Measurements from ENCODE around the gene VWC2L.

The VWC2L gene

GRCh38 chr2:214549946-214550345, 139.1 kb downstream of the VWC2L start:
- Histone ChIP-seq H3K36me3 (ENCODE audit: control insufficient read depth, insufficient read depth, low read length) (no peaks in the 10 kb centered on the region), H3K4me3 (ENCODE audit: insufficient read depth, low read depth, low read length) (no peak overlapping the region), H3K27me3 (ENCODE audit: control insufficient read depth, insufficient read depth, low read length, poor library complexity, severe bottlenecking) (no peaks in the 10 kb centered on the region), H3K27ac (ENCODE audit: insufficient read depth, low read depth, low read length, poor library complexity, severe bottlenecking) (no peak overlapping the region), H3K4me1 (ENCODE audit: control insufficient read depth, insufficient read depth, low read length) (no peaks in the 10 kb centered on the region), H3K9me3 (ENCODE audit: control insufficient read depth, low read length) (no peaks in the 10 kb centered on the region)
- WGBS, 2 experiments, result 98 to 100% methylated on average over 1 to 2 of the region's 2 CpGs

GRCh38 chr2:214550786-214551185, 139.9 kb downstream of the VWC2L start:
- no peak overlapping the region for H3K4me3 ChIP-seq (ENCODE audit: insufficient read depth, low read depth, low read length)
- no peaks in the 10 kb centered on the region for H3K4me1 ChIP-seq (ENCODE audit: control insufficient read depth, insufficient read depth, low read length)
- WGBS, 2 experiments, result 91 to 96% methylated on average over 3 of the region's 3 CpGs
- no peaks in the 10 kb centered on the region for H3K27me3 ChIP-seq (ENCODE audit: control insufficient read depth, insufficient read depth, low read length, poor library complexity, severe bottlenecking)
- no peaks in the 10 kb centered on the region for H3K9me3 ChIP-seq (ENCODE audit: control insufficient read depth, low read length)
- no peak overlapping the region for H3K27ac ChIP-seq (ENCODE audit: insufficient read depth, low read depth, low read length, poor library complexity, severe bottlenecking)
- H3K36me3 ChIP-seq (ENCODE audit: control insufficient read depth, insufficient read depth, low read length), result no peaks in the 10 kb centered on the region

- no peaks in the 10 kb centered on the region for H3K4me1 ChIP-seq (ENCODE audit: control insufficient read depth, insufficient read depth, low read length)
- no peak overlapping the region for H3K27ac ChIP-seq (ENCODE audit: insufficient read depth, low read depth, low read length, poor library complexity, severe bottlenecking)
- no peaks in the 10 kb centered on the region for H3K9me3 ChIP-seq (ENCODE audit: control insufficient read depth, low read length)
- WGBS, 2 experiments, result 91 to 92% methylated on average over 3 of the region's 3 CpGs
- H3K36me3 ChIP-seq (ENCODE audit: control insufficient read depth, insufficient read depth, low read length), result no peaks in the 10 kb centered on the region
- H3K4me3 ChIP-seq (ENCODE audit: insufficient read depth, low read depth, low read length), result no peak overlapping the region
- H3K27me3 ChIP-seq (ENCODE audit: control insufficient read depth, insufficient read depth, low read length, poor library complexity, severe bottlenecking), result no peaks in the 10 kb centered on the region
Measured at GRCh38 chr2:214557884-214558283, 147.0 kb downstream of the VWC2L start.

- no peaks in the 10 kb centered on the region for H3K36me3 ChIP-seq (ENCODE audit: control insufficient read depth, insufficient read depth, low read length)
- 100% methylated on average over 1 of the region's 1 CpG; no CpG with 5 or more reads in 1 of the 2 experiments for WGBS, 2 experiments
- H3K27ac ChIP-seq (ENCODE audit: insufficient read depth, low read depth, low read length, poor library complexity, severe bottlenecking), result no peak overlapping the region
- no peaks in the 10 kb centered on the region for H3K27me3 ChIP-seq (ENCODE audit: control insufficient read depth, insufficient read depth, low read length, poor library complexity, severe bottlenecking)
- no peaks in the 10 kb centered on the region for H3K9me3 ChIP-seq (ENCODE audit: control insufficient read depth, low read length)
- no peak overlapping the region for H3K4me3 ChIP-seq (ENCODE audit: insufficient read depth, low read depth, low read length)
- H3K4me1 ChIP-seq (ENCODE audit: control insufficient read depth, insufficient read depth, low read length), result no peaks in the 10 kb centered on the region
Measured at GRCh38 chr2:214558341-214558740, 147.5 kb downstream of the VWC2L start.

GRCh38 chr2:214560176-214560575, 149.3 kb downstream of the VWC2L start:
- 93% methylated on average over 4 of the region's 4 CpGs; no CpG with 5 or more reads in 1 of the 2 experiments for WGBS, 2 experiments
- H3K27me3 ChIP-seq (ENCODE audit: control insufficient read depth, insufficient read depth, low read length, poor library complexity, severe bottlenecking), result no peaks in the 10 kb centered on the region
- H3K27ac ChIP-seq (ENCODE audit: insufficient read depth, low read depth, low read length, poor library complexity, severe bottlenecking), result no peak overlapping the region
- H3K9me3 ChIP-seq (ENCODE audit: control insufficient read depth, low read length), result no peaks in the 10 kb centered on the region
- no peak overlapping the region for H3K4me3 ChIP-seq (ENCODE audit: insufficient read depth, low read depth, low read length)
- no peaks in the 10 kb centered on the region for H3K36me3 ChIP-seq (ENCODE audit: control insufficient read depth, insufficient read depth, low read length)
- H3K4me1 ChIP-seq (ENCODE audit: control insufficient read depth, insufficient read depth, low read length), result no peaks in the 10 kb centered on the region

- no peak overlapping the region for H3K4me3 ChIP-seq (ENCODE audit: insufficient read depth, low read depth, low read length)
- H3K27ac ChIP-seq (ENCODE audit: insufficient read depth, low read depth, low read length, poor library complexity, severe bottlenecking), result no peak overlapping the region
- no peaks in the 10 kb centered on the region for H3K36me3 ChIP-seq (ENCODE audit: control insufficient read depth, insufficient read depth, low read length)
- H3K4me1 ChIP-seq (ENCODE audit: control insufficient read depth, insufficient read depth, low read length), result no peaks in the 10 kb centered on the region
- no peaks in the 10 kb centered on the region for H3K27me3 ChIP-seq (ENCODE audit: control insufficient read depth, insufficient read depth, low read length, poor library complexity, severe bottlenecking)
- WGBS, 2 experiments, result 90 to 95% methylated on average over 1 of the region's 1 CpG
- H3K9me3 ChIP-seq (ENCODE audit: control insufficient read depth, low read length), result no peaks in the 10 kb centered on the region
Measured at GRCh38 chr2:214560618-214561190, 149.8 kb downstream of the VWC2L start.

GRCh38 chr2:214565246-214565645, 154.4 kb downstream of the VWC2L start:
- Histone ChIP-seq H3K36me3 (ENCODE audit: control insufficient read depth, insufficient read depth, low read length) (no peaks in the 10 kb centered on the region), H3K9me3 (ENCODE audit: control insufficient read depth, low read length) (no peaks in the 10 kb centered on the region), H3K27me3 (ENCODE audit: control insufficient read depth, insufficient read depth, low read length, poor library complexity, severe bottlenecking) (no peaks in the 10 kb centered on the region), H3K27ac (ENCODE audit: insufficient read depth, low read depth, low read length, poor library complexity, severe bottlenecking) (no peak overlapping the region), H3K4me1 (ENCODE audit: control insufficient read depth, insufficient read depth, low read length) (no peaks in the 10 kb centered on the region), H3K4me3 (ENCODE audit: insufficient read depth, low read depth, low read length) (no peak overlapping the region)
- WGBS, 2 experiments, result 92 to 95% methylated on average over 1 of the region's 1 CpG

GRCh38 chr2:214566457-214566856, 155.6 kb downstream of the VWC2L start:
- Histone ChIP-seq H3K27ac (ENCODE audit: insufficient read depth, low read depth, low read length, poor library complexity, severe bottlenecking) (no peak overlapping the region), H3K27me3 (ENCODE audit: control insufficient read depth, insufficient read depth, low read length, poor library complexity, severe bottlenecking) (no peaks in the 10 kb centered on the region), H3K9me3 (ENCODE audit: control insufficient read depth, low read length) (no peaks in the 10 kb centered on the region), H3K4me3 (ENCODE audit: insufficient read depth, low read depth, low read length) (no peak overlapping the region), H3K4me1 (ENCODE audit: control insufficient read depth, insufficient read depth, low read length) (no peaks in the 10 kb centered on the region), H3K36me3 (ENCODE audit: control insufficient read depth, insufficient read depth, low read length) (no peaks in the 10 kb centered on the region)
- WGBS, 2 experiments, result 93% methylated on average over 1 of the region's 1 CpG

GRCh38 chr2:214569419-214570035, 158.7 kb downstream of the VWC2L start:
- no peaks in the 10 kb centered on the region for H3K36me3 ChIP-seq (ENCODE audit: control insufficient read depth, insufficient read depth, low read length)
- H3K4me1 ChIP-seq (ENCODE audit: control insufficient read depth, insufficient read depth, low read length), result no peaks in the 10 kb centered on the region
- 94 to 96% methylated on average over 4 of the region's 4 CpGs for WGBS, 2 experiments
- H3K4me3 ChIP-seq (ENCODE audit: insufficient read depth, low read depth, low read length), result no peak overlapping the region
- no peaks in the 10 kb centered on the region for H3K27me3 ChIP-seq (ENCODE audit: control insufficient read depth, insufficient read depth, low read length, poor library complexity, severe bottlenecking)
- no peaks in the 10 kb centered on the region for H3K9me3 ChIP-seq (ENCODE audit: control insufficient read depth, low read length)
- H3K27ac ChIP-seq (ENCODE audit: insufficient read depth, low read depth, low read length, poor library complexity, severe bottlenecking), result no peak overlapping the region

- 92 to 98% methylated on average over 3 of the region's 3 CpGs for WGBS, 2 experiments
- Histone ChIP-seq H3K27me3 (ENCODE audit: control insufficient read depth, insufficient read depth, low read length, poor library complexity, severe bottlenecking) (no peaks in the 10 kb centered on the region), H3K9me3 (ENCODE audit: control insufficient read depth, low read length) (no peaks in the 10 kb centered on the region), H3K4me3 (ENCODE audit: insufficient read depth, low read depth, low read length) (no peak overlapping the region), H3K27ac (ENCODE audit: insufficient read depth, low read depth, low read length, poor library complexity, severe bottlenecking) (no peak overlapping the region), H3K4me1 (ENCODE audit: control insufficient read depth, insufficient read depth, low read length) (peaks cover 22% of the 10 kb centered on the region), H3K36me3 (ENCODE audit: control insufficient read depth, insufficient read depth, low read length) (no peaks in the 10 kb centered on the region)
Measured at GRCh38 chr2:214574084-214574781, 163.4 kb downstream of the VWC2L start.
